ENCODE measurements around the gene KLHDC9. TPM values are rescaled to one million over a fixed set of nuclear protein-coding genes. Genes with fewer than 3 reads are reported as not detected.

KLHDC9 gene
- total and polyA plus RNA-seq, 8 donors: 3.2 to 19.3 (median 6.8) TPM

DNA sequence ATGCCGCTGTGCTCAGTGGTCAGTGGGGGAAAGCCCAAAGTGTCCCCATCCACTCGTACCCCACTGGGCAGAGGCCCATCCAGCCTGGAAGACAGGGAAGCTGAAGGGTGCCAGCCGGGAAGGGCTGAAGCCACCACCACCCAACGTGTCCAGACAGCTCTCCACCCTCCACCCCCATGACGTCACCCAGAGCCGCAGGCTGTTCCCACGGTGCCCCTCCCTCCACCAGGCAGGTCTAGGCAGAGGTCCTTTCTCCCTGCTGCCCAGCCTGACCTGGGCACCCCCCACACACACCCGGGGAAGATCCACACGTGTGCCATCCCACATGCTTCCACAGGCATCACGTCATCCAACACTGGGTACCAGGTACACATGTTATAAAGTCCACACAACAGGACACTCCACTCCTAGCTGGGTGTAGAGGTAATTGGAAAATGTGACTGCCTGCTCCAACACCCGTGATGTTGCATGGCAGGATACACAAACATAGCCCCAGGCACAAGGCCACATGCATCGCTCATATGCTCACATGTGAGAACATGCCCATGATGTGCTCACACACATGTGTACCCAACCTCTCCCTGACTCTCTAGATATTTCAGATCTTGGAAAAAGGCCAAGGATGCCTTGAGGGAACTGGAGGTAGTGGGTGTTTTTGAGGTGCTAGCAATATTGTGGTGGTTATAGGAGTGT, 23.3 kb upstream of the KLHDC9 start:
- DNase-seq (no peak), FAIRE-seq (no peak), ATAC-seq (peak in 1 of 4 donors; percentile 13)
- Histone ChIP-seq H3K4me3 (no peak overlapping the region), H3K27ac (no peak overlapping the region), H3K27me3 (no peaks in the 10 kb centered on the region), H3K36me3 (no peaks in the 10 kb centered on the region), H3K9me3 (no peaks in the 10 kb centered on the region), H3K4me1 (no peaks in the 10 kb centered on the region)
- no peak for TF ChIP-seq CTCF (IDR thresholded peaks at IDR 0.05)
- intact Hi-C loops (cut with DNase I): no loop called here
- 75 to 85% methylated on average over 12 of the region's 12 CpGs for WGBS, 2 donors

- no peak for TF ChIP-seq CTCF (IDR thresholded peaks at IDR 0.05)
- Histone ChIP-seq H3K27me3 (no peaks in the 10 kb centered on the region), H3K4me3 (no peak overlapping the region), H3K4me1 (no peaks in the 10 kb centered on the region), H3K9me3 (no peaks in the 10 kb centered on the region), H3K36me3 (no peaks in the 10 kb centered on the region), H3K27ac (no peak overlapping the region)
- DNase-seq (no peak), ATAC-seq (no peak), FAIRE-seq (no peak)
- intact Hi-C loops (cut with DNase I): no loop called here
These were observed 21.8 kb upstream of the KLHDC9 start for GRCh38 chr1:161076410-161076809.

- ATAC-seq: no peak
- Histone ChIP-seq H3K4me1 (no peaks in the 10 kb centered on the region), H3K36me3 (no peaks in the 10 kb centered on the region), H3K4me3 (no peak overlapping the region), H3K27ac (no peak overlapping the region), H3K9me3 (no peaks in the 10 kb centered on the region), H3K27me3 (no peaks in the 10 kb centered on the region)
- no peak for TF ChIP-seq CTCF (IDR thresholded peaks at IDR 0.05)
- FAIRE-seq: no peak
- intact Hi-C loops (cut with DNase I): no loop called here
- WGBS, 2 donors: 82 to 85% methylated on average over 9 of the region's 9 CpGs
- DNase-seq: no peak
These were observed 20.7 kb upstream of the KLHDC9 start for GRCh38 chr1:161077426-161077825.

DNA sequence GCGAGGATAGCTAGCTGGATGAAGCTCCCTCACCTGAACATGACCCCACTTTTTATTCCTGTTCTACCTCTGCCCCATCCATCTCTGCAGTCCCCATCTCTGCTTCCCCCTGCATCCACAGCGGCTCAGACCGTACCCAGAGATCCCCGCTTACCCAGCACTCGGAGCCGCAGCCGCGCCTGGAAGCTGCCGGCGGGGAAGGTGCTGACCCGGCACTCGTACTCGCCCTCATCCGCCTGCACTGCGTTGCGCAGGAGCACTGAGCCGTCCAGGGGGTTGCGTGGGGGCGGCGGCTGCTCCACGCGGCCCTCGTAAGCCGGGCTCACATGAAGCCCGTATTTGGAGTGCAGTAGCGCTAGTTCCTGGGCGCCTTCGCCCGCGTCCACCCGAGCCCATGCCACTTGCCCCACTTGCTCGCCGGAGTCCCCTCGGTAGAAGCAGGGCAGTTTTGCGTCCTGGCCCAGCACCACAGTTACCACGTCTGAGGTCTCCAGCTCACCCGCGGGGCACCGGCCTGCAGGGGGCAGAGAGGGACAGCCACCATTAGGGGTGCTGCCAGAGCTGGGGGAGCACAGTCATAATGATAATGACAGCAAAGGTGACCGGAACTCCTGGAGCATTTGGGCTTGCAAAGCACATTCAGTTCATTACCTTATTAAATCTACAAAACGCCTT, 18.6 kb upstream of the KLHDC9 start:
- no peak overlapping the region for H3K4me3 ChIP-seq
- peaks cover 0 to 17% (median 13%) of the 10 kb centered on the region in 3 donors for H3K4me1 ChIP-seq
- no peak overlapping the region for H3K27ac ChIP-seq
- WGBS, 2 donors: 82 to 84% methylated on average over 41 of the region's 41 CpGs
- DNase-seq (no peak), ATAC-seq (no peak), FAIRE-seq (no peak)
- intact Hi-C loops (cut with DNase I): no loop called here
- H3K36me3 ChIP-seq: no peaks in the 10 kb centered on the region
- TF ChIP-seq CTCF (IDR thresholded peaks at IDR 0.05): no peak
- H3K9me3 ChIP-seq: no peaks in the 10 kb centered on the region
- H3K27me3 ChIP-seq: no peaks in the 10 kb centered on the region

Data from pancreas (tissue), 10 donors.